Left renal pelvis (tissue), 4 donors: ENCODE measurements around the gene TBC1D2. TPM values are rescaled to one million over a fixed set of nuclear protein-coding genes. Genes with fewer than 3 reads are reported as not detected.
"Not testable (repeated sequence)": the region's sequence is repeated elsewhere in the genome, so short reads cannot be mapped to it uniquely, and the experiment has no call there.

Experiments
- DNase-seq, 4 donors: peaks; one replicate each; pipeline ENCODE4 v3.0.0-alpha.2; 2013; ENCODE audit warnings: low read depth in 4 of 4, low spot score in 3 of 4
- polyA plus RNA-seq, 4 donors: library from polyadenylated mRNA; unstranded; fragments of 120-200 nt; gene quantifications; one replicate each; pipeline ENCODE4 v1.2.1, GENCODE V29; 2013; ENCODE audit not compliant: insufficient read length in 4 of 4

The TBC1D2 gene
- polyA plus RNA-seq, 4 donors: 1.6 to 5.2 (median 3.1) TPM

GRCh38 chr9:98275159-98275558 is 19.7 kb upstream of the TBC1D2 start:
- no peak for DNase-seq

GRCh38 chr9:98272083-98272482 is 16.6 kb upstream of the TBC1D2 start:
- no peak for DNase-seq

GRCh38 chr9:98271479-98271878 is 16.0 kb upstream of the TBC1D2 start:
- DNase-seq: no peak

GRCh38 chr9:98270284-98270683 is 14.8 kb upstream of the TBC1D2 start:
- not testable (repeated sequence) for DNase-seq

GRCh38 chr9:98269652-98270051 is 14.2 kb upstream of the TBC1D2 start:
- DNase-seq: not testable (repeated sequence)

- DNase-seq: not testable (repeated sequence)
These were observed 12.1 kb upstream of the TBC1D2 start for GRCh38 chr9:98267556-98267955.

GRCh38 chr9:98264516-98264915 is 9.1 kb upstream of the TBC1D2 start:
- DNase-seq: no peak

- peak in 2 of 4 donors; percentile 36 to 42 for DNase-seq
These were observed 8.3 kb upstream of the TBC1D2 start for GRCh38 chr9:98263482-98264357.

GRCh38 chr9:98263080-98263479 is 7.6 kb upstream of the TBC1D2 start:
- no peak for DNase-seq

GRCh38 chr9:98262056-98262455 is 6.6 kb upstream of the TBC1D2 start:
- no peak for DNase-seq

GRCh38 chr9:98260635-98261034 is 5.2 kb upstream of the TBC1D2 start:
- DNase-seq: no peak

GRCh38 chr9:98259791-98260190 is 4.3 kb upstream of the TBC1D2 start:
- no peak for DNase-seq

GRCh38 chr9:98256756-98257155 is 1.3 kb upstream of the TBC1D2 start:
- DNase-seq: peak in 1 of 4 donors; percentile 14

GRCh38 chr9:98255061-98255577 is 330 bp downstream of the TBC1D2 start:
- DNase-seq: no peak

- DNase-seq: no peak
These were observed 1.0 kb downstream of the TBC1D2 start for GRCh38 chr9:98254228-98255060.

- DNase-seq: no peak
These were observed 1.9 kb downstream of the TBC1D2 start for GRCh38 chr9:98253565-98253964.

- no peak for DNase-seq
These were observed 3.9 kb downstream of the TBC1D2 start for GRCh38 chr9:98251551-98251950.

- no peak for DNase-seq
These were observed 5.7 kb downstream of the TBC1D2 start for GRCh38 chr9:98249771-98250170.

GRCh38 chr9:98248737-98249474 is 6.5 kb downstream of the TBC1D2 start:
- DNase-seq: no peak

GRCh38 chr9:98247831-98248657 is 7.4 kb downstream of the TBC1D2 start:
- no peak for DNase-seq
